Right atrium auricular region (tissue), 2 donors: Measurements from ENCODE around the gene FRMD3. TPM values are rescaled to one million over a fixed set of nuclear protein-coding genes. Genes with fewer than 3 reads are reported as not detected.

Experiments
- DNase-seq: peaks from one replicate; pipeline ENCODE4 v3.0.0-alpha.2; 2019; ENCODE audit warnings: low spot score
- H3K27ac ChIP-seq, 2 donors: fragments of 200-600 bp; sonication (generic); 1 replicate in 1 of 2; 2 replicates in 1 of 2; pipeline ENCODE4 v1.5.1; 2016 to 2019
- H3K27me3 ChIP-seq, 2 donors: fragments of 200-600 bp; sonication (generic); one replicate each; pipeline versions ENCODE4 v1.5.1 to v1.6.0; 2017 to 2019
- H3K36me3 ChIP-seq: fragments of 200-600 bp; sonication (generic); one replicate; pipeline ENCODE4 v1.5.1; 2016
- H3K4me1 ChIP-seq, 2 donors: fragments of 200-600 bp; sonication (generic); one replicate each; pipeline versions ENCODE4 v1.5.1 to v1.6.0; 2017 to 2019
- H3K4me3 ChIP-seq, 2 donors: fragments of 200-600 bp; sonication (generic); 1 replicate in 1 of 2; 2 replicates in 1 of 2; pipeline ENCODE4 v1.5.1; 2017 to 2019; ENCODE audit warnings: mild to moderate bottlenecking in 1 of 2, moderate library complexity in 1 of 2
- H3K9me3 ChIP-seq, 2 donors: fragments of 200-600 bp; sonication (generic); one replicate each; pipeline ENCODE4 v1.5.1; 2019
- CTCF ChIP-seq, 2 donors: fragments of 200-600 bp; sonication (generic); IDR thresholded peaks; one replicate each; pipeline ENCODE4 v1.5.1; 2019; ENCODE audit warnings: antibody characterized with exemption in 2 of 2
- total RNA-seq, 2 donors: library from RNA; depleted of rRNA; stranded (reverse); fragments of >200 nt; gene quantifications; one replicate each; pipeline ENCODE4 v1.1.0, GENCODE V29; 2016

FRMD3 gene
- total RNA-seq, 2 donors from 2014 or later = 31.4 to 77.5 TPM

GRCh38 chr9:83422527-83422926 is 115.7 kb downstream of the FRMD3 start:
- H3K4me1 ChIP-seq = peaks cover 0 to 10% of the 10 kb centered on the region in 2 donors
- no peaks in the 10 kb centered on the region for H3K36me3 ChIP-seq
- H3K9me3 ChIP-seq = no peaks in the 10 kb centered on the region
- TF ChIP-seq CTCF (IDR thresholded peaks at IDR 0.05) = no peak
- no peak overlapping the region for H3K4me3 ChIP-seq
- DNase-seq = no peak
- H3K27me3 ChIP-seq = no peaks in the 10 kb centered on the region
- no peak overlapping the region for H3K27ac ChIP-seq

- Histone ChIP-seq H3K36me3 (no peaks in the 10 kb centered on the region), H3K9me3 (no peaks in the 10 kb centered on the region), H3K27me3 (no peaks in the 10 kb centered on the region), H3K27ac (no peak overlapping the region), H3K4me1 (no peaks in the 10 kb centered on the region), H3K4me3 (no peak overlapping the region)
- no peak for DNase-seq
- no peak for TF ChIP-seq CTCF (IDR thresholded peaks at IDR 0.05)
These were observed 117.7 kb downstream of the FRMD3 start for GRCh38 chr9:83420486-83420885.

GRCh38 chr9:83419961-83420360 is 118.2 kb downstream of the FRMD3 start:
- Histone ChIP-seq H3K4me1 (no peaks in the 10 kb centered on the region), H3K27ac (no peak overlapping the region), H3K9me3 (no peaks in the 10 kb centered on the region), H3K36me3 (no peaks in the 10 kb centered on the region), H3K4me3 (no peak overlapping the region), H3K27me3 (no peaks in the 10 kb centered on the region)
- no peak for DNase-seq
- TF ChIP-seq CTCF (IDR thresholded peaks at IDR 0.05) = no peak

GRCh38 chr9:83418283-83418682 is 119.9 kb downstream of the FRMD3 start:
- H3K27ac ChIP-seq = no peak overlapping the region
- no peak for DNase-seq
- TF ChIP-seq CTCF (IDR thresholded peaks at IDR 0.05) = no peak
- no peaks in the 10 kb centered on the region for H3K9me3 ChIP-seq
- no peaks in the 10 kb centered on the region for H3K27me3 ChIP-seq
- H3K4me1 ChIP-seq = no peaks in the 10 kb centered on the region
- no peak overlapping the region for H3K4me3 ChIP-seq
- no peaks in the 10 kb centered on the region for H3K36me3 ChIP-seq

GRCh38 chr9:83413367-83413766 is 124.8 kb downstream of the FRMD3 start:
- Histone ChIP-seq H3K27ac (no peak overlapping the region), H3K36me3 (no peaks in the 10 kb centered on the region), H3K27me3 (no peaks in the 10 kb centered on the region), H3K4me3 (no peak overlapping the region), H3K4me1 (no peaks in the 10 kb centered on the region), H3K9me3 (no peaks in the 10 kb centered on the region)
- DNase-seq = no peak
- TF ChIP-seq CTCF (IDR thresholded peaks at IDR 0.05) = no peak

- H3K9me3 ChIP-seq = peaks cover 0 to 8% of the 10 kb centered on the region in 2 donors
- no peaks in the 10 kb centered on the region for H3K36me3 ChIP-seq
- no peak for DNase-seq
- no peak for TF ChIP-seq CTCF (IDR thresholded peaks at IDR 0.05)
- H3K4me1 ChIP-seq = no peaks in the 10 kb centered on the region
- H3K4me3 ChIP-seq = no peak overlapping the region
- H3K27me3 ChIP-seq = no peaks in the 10 kb centered on the region
- H3K27ac ChIP-seq = no peak overlapping the region
These were observed 127.5 kb downstream of the FRMD3 start for GRCh38 chr9:83410701-83411100.
